ENCODE results near the gene FCN3. TPM values are rescaled to one million over a fixed set of nuclear protein-coding genes. Genes with fewer than 3 reads are reported as not detected.

The FCN3 gene
- total RNA-seq, 4 donors from 2014 or later = 2.3 to 7.1 (median 3.7) TPM

DNA sequence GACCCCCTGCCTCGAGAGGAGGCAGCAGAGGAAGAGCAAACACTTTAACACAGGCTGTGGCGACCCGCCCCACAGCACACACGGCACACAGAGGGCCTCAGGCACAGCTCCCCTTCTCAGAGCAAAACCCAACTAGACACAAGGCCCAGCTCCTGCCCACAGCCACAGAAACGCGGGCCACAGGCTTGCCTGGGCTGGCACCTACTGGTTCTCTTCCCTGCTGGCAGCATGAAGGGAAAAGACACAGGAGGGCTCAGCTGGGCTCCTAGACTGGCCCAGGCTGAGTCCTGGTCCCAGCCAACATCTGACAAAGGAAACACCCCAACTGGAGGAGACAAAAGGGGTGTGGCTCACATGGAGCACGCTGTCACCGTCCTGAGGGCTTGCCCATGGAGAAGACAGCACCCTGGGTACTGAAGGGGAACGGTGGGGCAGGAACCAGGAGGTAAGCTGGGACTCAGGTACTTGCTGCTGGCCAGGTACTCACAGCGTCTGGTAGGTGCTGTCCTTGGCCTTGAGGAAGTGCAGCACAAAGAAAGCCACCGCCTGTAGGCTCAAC, 5.0 kb upstream of the FCN3 start:
- H3K36me3 ChIP-seq = no peaks in the 10 kb centered on the region
- 46% methylated on average over 4 of the region's 11 CpGs for WGBS
- H3K4me1 ChIP-seq = peaks cover 57% of the 10 kb centered on the region
- no peaks in the 10 kb centered on the region for H3K9me3 ChIP-seq
- no peak for TF ChIP-seq EP300 (IDR thresholded peaks at IDR 0.05)
- TF ChIP-seq, protein P1, sequence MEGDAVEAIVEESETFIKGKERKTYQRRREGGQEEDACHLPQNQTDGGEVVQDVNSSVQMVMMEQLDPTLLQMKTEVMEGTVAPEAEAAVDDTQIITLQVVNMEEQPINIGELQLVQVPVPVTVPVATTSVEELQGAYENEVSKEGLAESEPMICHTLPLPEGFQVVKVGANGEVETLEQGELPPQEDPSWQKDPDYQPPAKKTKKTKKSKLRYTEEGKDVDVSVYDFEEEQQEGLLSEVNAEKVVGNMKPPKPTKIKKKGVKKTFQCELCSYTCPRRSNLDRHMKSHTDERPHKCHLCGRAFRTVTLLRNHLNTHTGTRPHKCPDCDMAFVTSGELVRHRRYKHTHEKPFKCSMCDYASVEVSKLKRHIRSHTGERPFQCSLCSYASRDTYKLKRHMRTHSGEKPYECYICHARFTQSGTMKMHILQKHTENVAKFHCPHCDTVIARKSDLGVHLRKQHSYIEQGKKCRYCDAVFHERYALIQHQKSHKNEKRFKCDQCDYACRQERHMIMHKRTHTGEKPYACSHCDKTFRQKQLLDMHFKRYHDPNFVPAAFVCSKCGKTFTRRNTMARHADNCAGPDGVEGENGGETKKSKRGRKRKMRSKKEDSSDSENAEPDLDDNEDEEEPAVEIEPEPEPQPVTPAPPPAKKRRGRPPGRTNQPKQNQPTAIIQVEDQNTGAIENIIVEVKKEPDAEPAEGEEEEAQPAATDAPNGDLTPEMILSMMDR (IDR thresholded peaks at IDR 0.05) = no peak
- no peak for TF ChIP-seq POLR2AphosphoS5 (IDR thresholded peaks at IDR 0.05)
- TF ChIP-seq POLR2A (IDR thresholded peaks at IDR 0.05) = no peak
- no peaks in the 10 kb centered on the region for H3K27me3 ChIP-seq
- no peak overlapping the region for H3K4me3 ChIP-seq
- DNase-seq (ENCODE audit: low spot score in 2 of 2) = peak in 1 of 2 donors; percentile 59
- peak overlapping the region; percentile 66 for H3K27ac ChIP-seq

DNA sequence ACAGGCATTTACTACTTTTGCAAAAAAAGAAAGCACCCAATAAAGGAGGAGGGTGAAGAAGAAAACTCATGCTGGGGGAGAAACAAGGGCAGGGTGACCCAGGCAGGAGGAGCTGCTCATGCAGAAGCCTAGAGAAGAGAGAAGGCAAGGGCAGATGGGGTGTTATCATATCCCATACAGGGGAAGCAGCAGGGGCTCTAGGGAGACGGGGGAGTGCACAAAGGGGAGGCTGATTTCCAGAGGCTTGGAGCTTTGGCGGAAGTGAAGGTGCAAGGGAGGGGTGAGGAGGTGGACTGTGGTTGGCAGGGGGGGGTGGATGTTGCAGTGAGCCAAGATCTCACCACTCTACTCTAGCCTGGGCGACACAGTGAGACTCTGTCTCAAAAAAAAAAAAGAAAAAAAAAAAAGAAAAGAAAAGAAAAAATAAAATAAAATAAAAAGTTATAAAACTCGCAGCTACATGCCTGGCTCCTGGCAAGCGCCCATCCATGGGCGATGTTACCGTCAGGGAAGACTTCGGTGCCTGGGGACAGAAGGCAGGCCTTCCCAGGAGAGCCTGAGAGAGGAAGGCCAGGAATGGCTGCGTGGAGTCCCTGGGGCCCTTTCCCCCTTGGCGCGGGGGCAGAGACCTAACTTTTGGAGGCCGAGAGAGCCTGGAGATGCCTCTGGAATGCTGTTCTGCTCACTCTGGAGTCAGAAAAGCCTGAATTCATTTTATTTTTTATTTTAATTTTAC, 3.3 kb upstream of the FCN3 start:
- H3K4me3 ChIP-seq = no peak overlapping the region
- H3K9me3 ChIP-seq = no peaks in the 10 kb centered on the region
- TF ChIP-seq EP300 (IDR thresholded peaks at IDR 0.05) (no peak), POLR2A (IDR thresholded peaks at IDR 0.05) (no peak), POLR2AphosphoS5 (IDR thresholded peaks at IDR 0.05) (no peak)
- TF ChIP-seq, protein P1 (IDR thresholded peaks at IDR 0.05) = no peak
- no peaks in the 10 kb centered on the region for H3K36me3 ChIP-seq
- no peak for DNase-seq (ENCODE audit: low spot score in 2 of 2)
- H3K27me3 ChIP-seq = no peaks in the 10 kb centered on the region
- H3K27ac ChIP-seq = no peak overlapping the region
- 36% methylated on average over 12 of the region's 12 CpGs for WGBS
- H3K4me1 ChIP-seq = peaks cover 60% of the 10 kb centered on the region

DNA sequence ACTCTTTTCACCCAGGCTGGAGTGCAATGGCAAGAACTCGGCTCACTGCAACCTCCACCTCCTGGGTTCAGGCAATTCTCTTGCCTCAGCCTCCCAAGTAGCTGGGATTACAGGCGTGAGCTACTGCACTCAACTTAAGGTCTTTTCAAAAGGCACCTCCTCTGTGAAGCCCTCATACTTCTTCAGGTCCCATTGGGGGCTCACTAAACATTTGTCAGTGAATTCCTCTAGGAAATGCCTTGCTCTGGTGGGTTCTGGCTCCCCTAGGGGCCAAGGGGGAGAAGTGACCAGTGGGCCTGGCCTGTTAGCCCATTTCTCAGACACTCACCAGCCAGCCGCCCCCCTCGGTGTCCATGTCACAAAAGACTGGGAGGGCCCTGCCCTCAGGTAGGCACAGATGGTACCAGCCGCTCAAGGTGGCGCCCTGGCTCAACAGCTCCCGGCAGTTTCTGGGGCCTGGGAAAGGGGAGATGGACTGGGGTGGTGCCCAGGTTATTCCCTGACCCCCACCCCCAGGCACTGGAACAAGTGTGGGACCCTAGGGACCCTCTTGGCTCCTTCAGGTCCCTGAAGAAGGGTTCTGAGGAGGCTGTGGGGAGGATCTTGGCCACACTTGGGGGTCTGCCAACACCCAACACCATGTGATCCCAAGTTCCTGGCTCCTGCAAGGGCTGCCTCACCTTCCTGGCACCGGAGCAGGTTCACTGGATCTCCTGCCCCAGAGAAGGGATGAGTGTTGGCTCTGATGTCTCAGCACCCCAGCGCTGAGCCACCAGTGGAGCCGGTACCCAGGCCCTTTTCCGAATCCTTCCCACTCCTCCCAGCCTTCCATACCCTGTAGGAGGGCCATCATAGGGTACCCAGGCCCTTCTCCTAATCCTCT, 1.6 kb downstream of the FCN3 start:
- H3K27me3 ChIP-seq = no peaks in the 10 kb centered on the region
- no peak overlapping the region for H3K4me3 ChIP-seq
- peak in 1 of 2 donors; percentile 63 for DNase-seq (ENCODE audit: low spot score in 2 of 2)
- TF ChIP-seq, protein P1 (IDR thresholded peaks at IDR 0.05) = no peak
- no peak for TF ChIP-seq EP300 (IDR thresholded peaks at IDR 0.05)
- TF ChIP-seq POLR2AphosphoS5 (IDR thresholded peaks at IDR 0.05) = no peak
- no peak for TF ChIP-seq POLR2A (IDR thresholded peaks at IDR 0.05)
- H3K4me1 ChIP-seq = peaks cover 35% of the 10 kb centered on the region
- no peak overlapping the region for H3K27ac ChIP-seq
- no peaks in the 10 kb centered on the region for H3K36me3 ChIP-seq
- 67% methylated on average over 7 of the region's 11 CpGs for WGBS
- H3K9me3 ChIP-seq = no peaks in the 10 kb centered on the region

DNA sequence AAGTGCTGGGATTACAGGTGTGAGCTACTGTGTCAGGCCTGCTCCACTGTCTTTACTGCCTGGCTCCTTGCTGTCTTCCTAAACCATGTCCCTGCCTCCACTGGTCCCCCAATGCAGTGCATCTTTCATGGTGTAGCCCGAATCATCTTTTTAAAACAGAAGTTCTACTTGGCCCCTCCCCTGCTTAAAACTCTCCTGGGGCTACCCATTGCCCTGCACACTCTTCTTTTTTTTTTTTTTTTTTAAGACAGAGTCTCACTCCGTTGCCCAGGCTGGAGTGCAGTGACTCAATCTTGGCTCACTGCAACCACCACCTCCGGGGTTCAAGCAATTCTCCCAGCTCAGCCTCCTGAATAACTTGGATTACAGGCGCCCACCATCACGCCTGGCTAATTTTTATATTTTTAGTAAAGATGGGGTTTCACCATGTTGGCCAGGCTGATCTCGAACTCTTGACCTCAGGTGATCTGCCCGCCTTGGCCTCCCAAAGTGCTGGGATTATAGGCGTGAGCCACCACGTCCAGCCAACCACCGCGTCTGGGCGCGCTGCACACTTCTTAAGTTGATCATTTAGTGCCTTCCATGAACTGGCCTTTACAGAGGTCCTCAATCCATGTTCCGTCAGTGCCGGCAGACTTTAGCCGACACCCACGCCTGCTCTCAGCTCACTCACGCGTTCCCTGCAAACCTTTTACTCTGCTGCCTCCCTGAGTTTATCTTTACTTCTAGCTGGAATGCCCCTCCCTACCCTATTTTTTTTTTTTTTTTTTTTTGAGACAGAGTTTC, 2.4 kb downstream of the FCN3 start:
- no peak overlapping the region for H3K4me3 ChIP-seq
- H3K27ac ChIP-seq = no peak overlapping the region
- H3K4me1 ChIP-seq = peaks cover 40% of the 10 kb centered on the region
- 65% methylated on average over 19 of the region's 19 CpGs for WGBS
- TF ChIP-seq POLR2AphosphoS5 (IDR thresholded peaks at IDR 0.05) (no peak), EP300 (IDR thresholded peaks at IDR 0.05) (no peak), POLR2A (IDR thresholded peaks at IDR 0.05) (no peak)
- TF ChIP-seq, protein P1 (IDR thresholded peaks at IDR 0.05) = no peak
- DNase-seq (ENCODE audit: low spot score in 2 of 2) = no peak
- no peaks in the 10 kb centered on the region for H3K9me3 ChIP-seq
- H3K36me3 ChIP-seq = no peaks in the 10 kb centered on the region
- no peaks in the 10 kb centered on the region for H3K27me3 ChIP-seq

All from suprapubic skin (tissue), 4 donors.